ENCODE data around the gene MCM8. TPM values are rescaled to one million over a fixed set of nuclear protein-coding genes. Genes with fewer than 3 reads are reported as not detected.
"Not testable (repeated sequence)": the region's sequence is repeated elsewhere in the genome, so short reads cannot be mapped to it uniquely, and the experiment has no call there.

Gene MCM8
- total RNA-seq, 1 experiment from 2014 or later: 12.6 TPM

GRCh38 chr20:6030453-6031080, 80.1 kb downstream of the MCM8 start:
- Histone ChIP-seq H2AFZ (ENCODE audit: low read length) (no peak overlapping the region), H3K4me2 (ENCODE audit: low read depth, low read length, poor library complexity, severe bottlenecking) (no peak overlapping the region), H3K27me3 (ENCODE audit: low read length) (no peaks in the 10 kb centered on the region), H3K79me2 (ENCODE audit: low read length) (peaks cover 74% of the 10 kb centered on the region), H3K4me1 (ENCODE audit: low read length) (peaks cover 15% of the 10 kb centered on the region), H3K9me2 (replicated peaks; ENCODE audit: insufficient read depth, low read length) (no peaks in the 10 kb centered on the region), H3K9ac (ENCODE audit: low read length) (no peak overlapping the region), H3K36me3 (ENCODE audit: insufficient read depth, low read length) (peaks cover 38% of the 10 kb centered on the region), H3K27ac (ENCODE audit: low read length) (no peak overlapping the region), H4K20me1 (ENCODE audit: insufficient read depth, low read depth, low read length) (no peaks in the 10 kb centered on the region), H3K9me3 (ENCODE audit: low read length) (no peaks in the 10 kb centered on the region), H3K4me3 (ENCODE audit: low read length) (no peak overlapping the region)
- no peak for DNase-seq

- H3K4me2 ChIP-seq (ENCODE audit: low read depth, low read length, poor library complexity, severe bottlenecking); H3K9me3 ChIP-seq (ENCODE audit: low read length); DNase-seq; H4K20me1 ChIP-seq (ENCODE audit: insufficient read depth, low read depth, low read length); H3K9me2 ChIP-seq (replicated peaks; ENCODE audit: insufficient read depth, low read length); H3K9ac ChIP-seq (ENCODE audit: low read length); H2AFZ ChIP-seq (ENCODE audit: low read length); H3K27me3 ChIP-seq (ENCODE audit: low read length); H3K27ac ChIP-seq (ENCODE audit: low read length); H3K4me3 ChIP-seq (ENCODE audit: low read length): not testable (repeated sequence)
- Histone ChIP-seq H3K4me1 (ENCODE audit: low read length) (peaks cover 11% of the 10 kb centered on the region), H3K79me2 (ENCODE audit: low read length) (peaks cover 60% of the 10 kb centered on the region), H3K36me3 (ENCODE audit: insufficient read depth, low read length) (peaks cover 39% of the 10 kb centered on the region)
These were observed 82.5 kb downstream of the MCM8 start for GRCh38 chr20:6032907-6033306.

GRCh38 chr20:6034134-6034969, 83.9 kb downstream of the MCM8 start:
- no peak overlapping the region for H3K4me3 ChIP-seq (ENCODE audit: low read length)
- H3K27me3 ChIP-seq (ENCODE audit: low read length): no peaks in the 10 kb centered on the region
- no peak overlapping the region for H3K4me2 ChIP-seq (ENCODE audit: low read depth, low read length, poor library complexity, severe bottlenecking)
- no peak overlapping the region for H3K9ac ChIP-seq (ENCODE audit: low read length)
- 0 out of 2 replicates have a peak, but pooled peaks cover 5% of the 10 kb centered on the region for H4K20me1 ChIP-seq (ENCODE audit: insufficient read depth, low read depth, low read length)
- H2AFZ ChIP-seq (ENCODE audit: low read length): no peak overlapping the region
- DNase-seq: no peak
- H3K9me2 ChIP-seq (replicated peaks; ENCODE audit: insufficient read depth, low read length): no peaks in the 10 kb centered on the region
- H3K9me3 ChIP-seq (ENCODE audit: low read length): no peaks in the 10 kb centered on the region
- peaks cover 48% of the 10 kb centered on the region for H3K79me2 ChIP-seq (ENCODE audit: low read length)
- no peak overlapping the region for H3K27ac ChIP-seq (ENCODE audit: low read length)
- no peaks in the 10 kb centered on the region for H3K4me1 ChIP-seq (ENCODE audit: low read length)
- peaks cover 42% of the 10 kb centered on the region for H3K36me3 ChIP-seq (ENCODE audit: insufficient read depth, low read length)

GRCh38 chr20:6036213-6036612, 85.8 kb downstream of the MCM8 start:
- no peaks in the 10 kb centered on the region for H3K9me3 ChIP-seq (ENCODE audit: low read length)
- no peak for DNase-seq
- H3K4me3 ChIP-seq (ENCODE audit: low read length): no peak overlapping the region
- H3K4me1 ChIP-seq (ENCODE audit: low read length): no peaks in the 10 kb centered on the region
- H3K27me3 ChIP-seq (ENCODE audit: low read length): no peaks in the 10 kb centered on the region
- H3K27ac ChIP-seq (ENCODE audit: low read length): no peak overlapping the region
- no peak overlapping the region for H3K4me2 ChIP-seq (ENCODE audit: low read depth, low read length, poor library complexity, severe bottlenecking)
- H4K20me1 ChIP-seq (ENCODE audit: insufficient read depth, low read depth, low read length): 0 out of 2 replicates have a peak, but pooled peaks cover 5% of the 10 kb centered on the region
- H3K36me3 ChIP-seq (ENCODE audit: insufficient read depth, low read length): peaks cover 40% of the 10 kb centered on the region
- H3K9me2 ChIP-seq (replicated peaks; ENCODE audit: insufficient read depth, low read length): no peaks in the 10 kb centered on the region
- H2AFZ ChIP-seq (ENCODE audit: low read length): no peak overlapping the region
- no peak overlapping the region for H3K9ac ChIP-seq (ENCODE audit: low read length)
- H3K79me2 ChIP-seq (ENCODE audit: low read length): peaks cover 31% of the 10 kb centered on the region

GRCh38 chr20:6037082-6037481, 86.6 kb downstream of the MCM8 start:
- H2AFZ ChIP-seq (ENCODE audit: low read length): no peak overlapping the region
- H3K36me3 ChIP-seq (ENCODE audit: insufficient read depth, low read length): peaks cover 34% of the 10 kb centered on the region
- H3K4me1 ChIP-seq (ENCODE audit: low read length): no peaks in the 10 kb centered on the region
- no peaks in the 10 kb centered on the region for H3K9me3 ChIP-seq (ENCODE audit: low read length)
- H3K4me3 ChIP-seq (ENCODE audit: low read length): no peak overlapping the region
- no peak overlapping the region for H3K4me2 ChIP-seq (ENCODE audit: low read depth, low read length, poor library complexity, severe bottlenecking)
- H4K20me1 ChIP-seq (ENCODE audit: insufficient read depth, low read depth, low read length): 0 out of 2 replicates have a peak, but pooled peaks cover 5% of the 10 kb centered on the region
- no peak for DNase-seq
- no peaks in the 10 kb centered on the region for H3K9me2 ChIP-seq (replicated peaks; ENCODE audit: insufficient read depth, low read length)
- peaks cover 25% of the 10 kb centered on the region for H3K79me2 ChIP-seq (ENCODE audit: low read length)
- no peaks in the 10 kb centered on the region for H3K27me3 ChIP-seq (ENCODE audit: low read length)
- no peak overlapping the region for H3K27ac ChIP-seq (ENCODE audit: low read length)
- H3K9ac ChIP-seq (ENCODE audit: low read length): no peak overlapping the region

GRCh38 chr20:6038256-6038655, 87.8 kb downstream of the MCM8 start:
- Histone ChIP-seq H3K27ac (ENCODE audit: low read length) (no peak overlapping the region), H3K4me1 (ENCODE audit: low read length) (no peaks in the 10 kb centered on the region), H3K9ac (ENCODE audit: low read length) (no peak overlapping the region), H3K9me2 (replicated peaks; ENCODE audit: insufficient read depth, low read length) (no peaks in the 10 kb centered on the region), H2AFZ (ENCODE audit: low read length) (no peak overlapping the region), H3K27me3 (ENCODE audit: low read length) (no peaks in the 10 kb centered on the region), H3K36me3 (ENCODE audit: insufficient read depth, low read length) (peaks cover 27% of the 10 kb centered on the region), H3K4me2 (ENCODE audit: low read depth, low read length, poor library complexity, severe bottlenecking) (no peak overlapping the region), H3K4me3 (ENCODE audit: low read length) (no peak overlapping the region), H4K20me1 (ENCODE audit: insufficient read depth, low read depth, low read length) (0 out of 2 replicates have a peak, but pooled peaks cover 5% of the 10 kb centered on the region), H3K79me2 (ENCODE audit: low read length) (peaks cover 18% of the 10 kb centered on the region), H3K9me3 (ENCODE audit: low read length) (no peaks in the 10 kb centered on the region)
- DNase-seq: no peak

- Histone ChIP-seq H2AFZ (ENCODE audit: low read length) (no peak overlapping the region), H3K9ac (ENCODE audit: low read length) (no peak overlapping the region), H3K4me3 (ENCODE audit: low read length) (no peak overlapping the region), H3K36me3 (ENCODE audit: insufficient read depth, low read length) (peaks cover 14% of the 10 kb centered on the region), H3K4me2 (ENCODE audit: low read depth, low read length, poor library complexity, severe bottlenecking) (no peak overlapping the region), H3K9me2 (replicated peaks; ENCODE audit: insufficient read depth, low read length) (no peaks in the 10 kb centered on the region), H3K27me3 (ENCODE audit: low read length) (no peaks in the 10 kb centered on the region), H3K4me1 (ENCODE audit: low read length) (no peaks in the 10 kb centered on the region), H3K9me3 (ENCODE audit: low read length) (no peaks in the 10 kb centered on the region), H3K79me2 (ENCODE audit: low read length) (peaks cover 5% of the 10 kb centered on the region), H4K20me1 (ENCODE audit: insufficient read depth, low read depth, low read length) (0 out of 2 replicates have a peak, but pooled peaks cover 5% of the 10 kb centered on the region), H3K27ac (ENCODE audit: low read length) (no peak overlapping the region)
- DNase-seq: no peak
These were observed 89.3 kb downstream of the MCM8 start for GRCh38 chr20:6039766-6040165.

GRCh38 chr20:6040540-6040939, 90.1 kb downstream of the MCM8 start:
- Histone ChIP-seq H4K20me1 (ENCODE audit: insufficient read depth, low read depth, low read length) (0 out of 2 replicates have a peak, but pooled peaks cover 5% of the 10 kb centered on the region), H3K27me3 (ENCODE audit: low read length) (no peaks in the 10 kb centered on the region), H2AFZ (ENCODE audit: low read length) (no peak overlapping the region), H3K4me1 (ENCODE audit: low read length) (no peaks in the 10 kb centered on the region), H3K9me3 (ENCODE audit: low read length) (no peaks in the 10 kb centered on the region), H3K9ac (ENCODE audit: low read length) (no peak overlapping the region), H3K36me3 (ENCODE audit: insufficient read depth, low read length) (peaks cover 12% of the 10 kb centered on the region), H3K79me2 (ENCODE audit: low read length) (peaks cover 5% of the 10 kb centered on the region), H3K4me3 (ENCODE audit: low read length) (no peak overlapping the region), H3K4me2 (ENCODE audit: low read depth, low read length, poor library complexity, severe bottlenecking) (no peak overlapping the region), H3K9me2 (replicated peaks; ENCODE audit: insufficient read depth, low read length) (no peaks in the 10 kb centered on the region), H3K27ac (ENCODE audit: low read length) (no peak overlapping the region)
- no peak for DNase-seq

All from Karpas-422 (cell line).